K562 (cell line): ENCODE measurements around the gene SPATA2L. TPM values are rescaled to one million over a fixed set of nuclear protein-coding genes. Genes with fewer than 3 reads are reported as not detected.

Source experiments
- ATF7 ChIP-seq: fragments of 450-650 bp; IDR thresholded peaks from 2 replicates; pipeline ENCODE4 v1.7.1; 2014; ENCODE audit warnings: mild to moderate bottlenecking, moderate library complexity
- CREM ChIP-seq: IDR thresholded peaks from 2 replicates; pipeline ENCODE4 v1.6.1; 2014; ENCODE audit warnings: antibody characterized with exemption, low read depth
- ELF1 ChIP-seq: fragments of 200-800 bp; sonication (Bioruptor generic); IDR thresholded peaks from 2 replicates; pipeline ENCODE4 v1.6.1; 2016; ENCODE audit warnings: missing genetic modification characterization, missing compliant biosample characterization
- ETS1 ChIP-seq: conservative IDR thresholded peaks from 2 replicates; pipeline ENCODE4 v1.6.1; 2011; ENCODE audit warnings: low read depth, mild to moderate bottlenecking, low read length; ENCODE audit not compliant: control insufficient read depth
- FOXM1 ChIP-seq, 2 experiments: fragments of 450-650 bp in 1 of 2; sonication (generic) in 1 of 2; formaldehyde crosslinking in 1 of 2; IDR thresholded peaks; 2 replicates each; pipeline versions ENCODE4 v1.6.1 to v1.9.0; 2017 to 2022; ENCODE audit warnings: low read depth in 2 of 2, mild to moderate bottlenecking in 2 of 2, missing genetic modification reagents in 1 of 2, moderate library complexity in 1 of 2
- FUS ChIP-seq: fragments of 200-400 bp; formaldehyde crosslinking; optimal IDR thresholded peaks from 2 replicates; pipeline ENCODE3; 2017; ENCODE audit warnings: low read depth, low read length
- HBP1 ChIP-seq: fragments of 450-650 bp; formaldehyde crosslinking; IDR thresholded peaks from 2 replicates; pipeline ENCODE4 v1.4.0; 2022; ENCODE audit warnings: missing genetic modification characterization
- RBFOX2 ChIP-seq: fragments of 200-400 bp; formaldehyde crosslinking; IDR thresholded peaks from 2 replicates; pipeline ENCODE4 v1.6.1; 2017; ENCODE audit warnings: low read depth, mild to moderate bottlenecking, low read length, moderate library complexity
- RBM14 ChIP-seq: fragments of 200-400 bp; formaldehyde crosslinking; IDR thresholded peaks from 2 replicates; pipeline ENCODE4 v1.6.1; 2018; ENCODE audit warnings: low read depth, mild to moderate bottlenecking, low read length, moderate library complexity, borderline replicate concordance; ENCODE audit not compliant: insufficient read depth
- ZBTB2 ChIP-seq: fragments of 450-650 bp; IDR thresholded peaks from 2 replicates; pipeline ENCODE4 v1.6.1; 2016; ENCODE audit warnings: antibody characterized with exemption
- ZBTB34 ChIP-seq: fragments of 250-450 bp; sonication (Bioruptor Pico); IDR thresholded peaks from 2 replicates; pipeline ENCODE4 v1.8.0; 2021; ENCODE audit warnings: mild to moderate bottlenecking, moderate library complexity
- ZFX ChIP-seq: sonication (generic); formaldehyde crosslinking; IDR thresholded peaks from 2 replicates; pipeline ENCODE4 v1.8.0; 2022; ENCODE audit warnings: mild to moderate bottlenecking, missing genetic modification reagents, moderate library complexity
- ZKSCAN1 ChIP-seq: fragments of 150-350 bp; IDR thresholded peaks from 2 replicates; pipeline ENCODE4 v1.6.1; 2016; ENCODE audit warnings: low read depth, low read length
- ZNF121 ChIP-seq: sonication (generic); formaldehyde crosslinking; conservative IDR thresholded peaks from 2 replicates; pipeline ENCODE4 v1.8.0; 2022; ENCODE audit warnings: missing genetic modification reagents
- ZNF592 ChIP-seq: fragments of 450-650 bp; IDR thresholded peaks from 2 replicates; pipeline ENCODE4 v1.6.1; 2017; ENCODE audit warnings: antibody characterized with exemption, mild to moderate bottlenecking
- ZNF77 ChIP-seq: fragments of 250-450 bp; sonication (Bioruptor Pico); IDR thresholded peaks from 2 replicates; pipeline ENCODE4 v1.5.0; 2020
- polyA plus RNA-seq, 8 experiments: library from polyadenylated mRNA; depleted of rRNA in 4 of 8; stranded (reverse) in 5 of 8; unstranded in 3 of 8; fragments of >200 nt; fragmentation: Nextera tagmentation in 2 of 8; fragmentation: Illumina TruSeq in 1 of 8; extraction: Ambion mirVana in 2 of 8; extraction: Trizol in 1 of 8; gene quantifications; 2 replicates each; pipeline versions ENCODE4 v1.2.1 to v1.2.3, GENCODE V29; 2011 to 2014; ENCODE audit warnings: inconsistent platforms in 1 of 8, missing spikeins in 1 of 8
- total RNA-seq, 7 experiments: library from RNA; depleted of rRNA in 6 of 7; stranded (reverse); fragments of >200 nt in 6 of 7; fragmentation: Illumina TruSeq in 2 of 7; extraction: Trizol in 2 of 7; gene quantifications; 2 replicates each; pipeline versions ENCODE4 v1.2.1 to v1.2.3, GENCODE V29; 2011 to 2021; ENCODE audit warnings: low replicate concordance in 1 of 7

The SPATA2L gene
- total and polyA plus RNA-seq, 9 of the 15 experiments (the other 6 are each of a cell fraction or from before 2014, with no cell fraction given) = 0.13 to 19.2 (median 4.8) TPM; not detected in 1

GRCh38 chr16:89720813-89721545 is 19.5 kb upstream of the SPATA2L start, which contains the start of the genes VPS9D1 and ZNF276 (continued):
- TF ChIP-seq ETS1 (peak; percentile 70), FOXM1 (IDR thresholded peaks at IDR 0.05; ENCODE audit: low read depth) (no peak), FOXM1 (CRISPR knock-in tag; IDR thresholded peaks at IDR 0.05; ENCODE audit: low read depth) (peak; percentile 68), ELF1 (tag) (peak; percentile 63), RBFOX2 (peak; percentile 81), HBP1 (CRISPR knock-in tag) (0 out of 2 replicates have a peak, but pooled peaks have one; percentile 19), CREM (peak; percentile 86), ZKSCAN1 (no peak), ATF7 (peak; percentile 77), ZFX (CRISPR knock-in tag) (peak; percentile 87), ZNF77 (no peak), ZBTB34 (CRISPR knock-in tag) (peak; percentile 18; the same call in 1 of the 2 replicates), FUS (peak; percentile 99), ZBTB2 (peak; percentile 58), ZNF121 (CRISPR knock-in tag) (peak; percentile 19; the same call in 1 of the 2 replicates), RBM14 (peak; percentile 79; the same call in 1 of the 2 replicates), ZNF592 (peak; percentile 62; the same call in 1 of the 2 replicates)
